Fibroblast of the aortic adventitia (primary cell): ENCODE data around the gene TVP23C. TPM values are rescaled to one million over a fixed set of nuclear protein-coding genes. Genes with fewer than 3 reads are reported as not detected.

Experiments
- DNase-seq: peaks from one replicate; pipeline ENCODE4 v3.0.0-alpha.2; 2010; ENCODE audit warnings: low read depth
- H3K4me3 ChIP-seq: 2 replicates; pipeline ENCODE4 v1.5.1; 2011; ENCODE audit warnings: low read depth, mild to moderate bottlenecking, control low read depth, low read length, moderate library complexity
- CTCF ChIP-seq: IDR thresholded peaks from 2 replicates; pipeline ENCODE4 v1.5.1; 2011; ENCODE audit warnings: mild to moderate bottlenecking, low read length, control low read depth, inconsistent platforms; ENCODE audit not compliant: insufficient read depth
- total RNA-seq: library from RNA; depleted of rRNA; stranded (reverse); fragments of >200 nt; gene quantifications from 2 replicates; pipeline ENCODE4 v1.2.3, GENCODE V29; 2012; ENCODE audit warnings: low replicate concordance

The TVP23C gene
- total RNA-seq, 1 donor: 22.6 TPM

- TF ChIP-seq CTCF: no peak
- H3K4me3 ChIP-seq: peak overlapping the region; percentile 9
- DNase-seq: peak; percentile 74
Observed at GRCh38 chr17:15513058-15513791, 50.1 kb downstream of the TVP23C start.

- DNase-seq: no peak
- no peak for TF ChIP-seq CTCF
- H3K4me3 ChIP-seq: no peak overlapping the region
Observed at GRCh38 chr17:15512071-15512709, 51.1 kb downstream of the TVP23C start.

DNA sequence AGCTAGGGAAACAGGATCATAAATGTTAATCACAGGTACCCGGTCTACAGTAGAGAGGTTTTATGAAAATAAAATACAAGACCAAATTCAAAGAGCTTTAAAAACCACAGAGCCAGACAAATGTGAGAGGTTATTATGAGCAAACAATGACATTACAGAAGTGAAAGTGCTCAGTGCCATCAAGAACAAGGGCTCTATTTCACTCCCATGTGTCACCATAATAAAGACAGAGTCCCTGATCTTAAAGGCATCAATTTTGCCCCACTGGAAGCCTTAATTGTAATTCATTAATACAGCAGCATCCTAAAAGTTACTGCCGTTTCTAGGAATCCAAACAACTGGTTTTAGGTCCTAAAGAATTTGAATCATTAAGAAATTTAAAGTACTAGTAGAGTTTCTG is 52.1 kb downstream of the TVP23C start:
- TF ChIP-seq CTCF: no peak
- no peak overlapping the region for H3K4me3 ChIP-seq
- DNase-seq: no peak

GRCh38 chr17:15510361-15510760 is 52.9 kb downstream of the TVP23C start:
- DNase-seq: peak; percentile 67
- no peak overlapping the region for H3K4me3 ChIP-seq
- TF ChIP-seq CTCF: no peak

DNA sequence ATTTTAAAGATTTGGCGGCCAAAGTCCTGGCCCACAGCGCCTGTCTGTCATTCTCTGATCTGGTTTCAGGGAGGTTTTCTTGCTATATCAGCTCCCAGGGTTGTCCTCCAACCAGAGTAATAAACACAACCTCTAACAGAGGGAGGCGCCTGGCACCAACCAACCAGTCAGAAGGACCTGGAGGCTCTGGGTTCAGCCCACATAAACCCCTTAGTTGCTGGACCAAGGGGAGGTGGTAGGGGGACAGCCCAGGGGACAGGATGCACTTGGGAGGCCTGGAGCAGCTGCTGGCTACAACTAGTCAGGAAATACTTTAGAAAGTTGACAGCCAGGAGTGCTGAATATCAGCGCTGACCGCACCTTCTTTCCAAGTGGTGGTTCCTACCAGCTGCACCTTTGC is 54.2 kb downstream of the TVP23C start:
- TF ChIP-seq CTCF: no peak
- no peak overlapping the region for H3K4me3 ChIP-seq
- DNase-seq: no peak

DNA sequence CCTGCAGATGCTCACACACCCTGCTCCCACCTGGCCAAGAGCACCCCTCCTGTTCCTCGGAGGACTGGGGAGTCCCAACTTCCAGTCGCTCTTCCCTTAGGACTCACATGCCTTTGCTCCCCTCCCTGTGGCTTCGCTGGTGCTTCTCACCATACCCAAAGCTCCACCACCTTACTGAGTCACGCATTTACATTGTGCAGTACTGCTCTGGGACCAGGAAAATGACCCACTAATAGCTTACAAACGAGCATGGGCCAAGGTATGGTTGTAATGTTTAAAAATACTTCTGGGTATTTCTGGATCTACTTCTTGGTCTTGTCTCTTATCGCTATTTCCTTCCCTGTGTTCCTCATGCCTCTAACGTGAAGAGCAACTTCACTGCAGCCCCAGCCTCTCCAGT is 54.8 kb downstream of the TVP23C start:
- H3K4me3 ChIP-seq: no peak overlapping the region
- TF ChIP-seq CTCF: no peak
- DNase-seq: no peak
